AG09309 (cell line): ENCODE results near the gene POU6F2.

ENCODE experiments used
- DNase-seq: peaks from one replicate; pipeline ENCODE4 v3.0.0-alpha.2; 2010; ENCODE audit warnings: low read depth
- H3K4me3 ChIP-seq: 2 replicates; pipeline ENCODE4 v1.5.1; 2011; ENCODE audit warnings: mild to moderate bottlenecking, low read depth, low read length, moderate library complexity; ENCODE audit not compliant: control insufficient read depth
- TF ChIP-seq, protein P1 (sequence below): IDR thresholded peaks from 2 replicates; pipeline ENCODE4 v1.5.1; 2011; ENCODE audit warnings: mild to moderate bottlenecking, low read depth, low read length, inconsistent platforms; ENCODE audit not compliant: insufficient read depth, control insufficient read depth; ENCODE audit errors: missing control alignments

The POU6F2 gene

DNA sequence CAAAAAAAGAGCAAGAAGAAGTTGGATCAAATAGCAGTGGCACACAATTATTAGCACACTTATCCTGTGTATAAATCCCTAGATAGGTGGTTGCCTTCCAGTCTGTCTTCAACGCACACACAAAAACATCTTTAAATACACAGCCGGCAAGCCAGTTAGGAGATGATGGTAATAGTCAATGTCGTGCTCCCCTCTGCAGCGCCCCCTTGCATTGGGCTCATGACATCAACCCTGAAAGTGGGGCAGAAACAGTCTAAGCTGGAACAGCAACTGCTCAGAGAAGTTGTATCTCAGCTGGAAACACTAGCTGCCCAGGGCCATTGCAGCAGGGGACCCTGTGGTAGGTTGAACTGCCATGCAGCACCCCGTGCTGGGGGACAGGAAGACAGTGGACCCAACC is 409.0 kb downstream of the POU6F2 start:
- H3K4me3 ChIP-seq, result no peak overlapping the region
- TF ChIP-seq, protein P1, sequence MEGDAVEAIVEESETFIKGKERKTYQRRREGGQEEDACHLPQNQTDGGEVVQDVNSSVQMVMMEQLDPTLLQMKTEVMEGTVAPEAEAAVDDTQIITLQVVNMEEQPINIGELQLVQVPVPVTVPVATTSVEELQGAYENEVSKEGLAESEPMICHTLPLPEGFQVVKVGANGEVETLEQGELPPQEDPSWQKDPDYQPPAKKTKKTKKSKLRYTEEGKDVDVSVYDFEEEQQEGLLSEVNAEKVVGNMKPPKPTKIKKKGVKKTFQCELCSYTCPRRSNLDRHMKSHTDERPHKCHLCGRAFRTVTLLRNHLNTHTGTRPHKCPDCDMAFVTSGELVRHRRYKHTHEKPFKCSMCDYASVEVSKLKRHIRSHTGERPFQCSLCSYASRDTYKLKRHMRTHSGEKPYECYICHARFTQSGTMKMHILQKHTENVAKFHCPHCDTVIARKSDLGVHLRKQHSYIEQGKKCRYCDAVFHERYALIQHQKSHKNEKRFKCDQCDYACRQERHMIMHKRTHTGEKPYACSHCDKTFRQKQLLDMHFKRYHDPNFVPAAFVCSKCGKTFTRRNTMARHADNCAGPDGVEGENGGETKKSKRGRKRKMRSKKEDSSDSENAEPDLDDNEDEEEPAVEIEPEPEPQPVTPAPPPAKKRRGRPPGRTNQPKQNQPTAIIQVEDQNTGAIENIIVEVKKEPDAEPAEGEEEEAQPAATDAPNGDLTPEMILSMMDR, result no peak
- no peak for DNase-seq

DNA sequence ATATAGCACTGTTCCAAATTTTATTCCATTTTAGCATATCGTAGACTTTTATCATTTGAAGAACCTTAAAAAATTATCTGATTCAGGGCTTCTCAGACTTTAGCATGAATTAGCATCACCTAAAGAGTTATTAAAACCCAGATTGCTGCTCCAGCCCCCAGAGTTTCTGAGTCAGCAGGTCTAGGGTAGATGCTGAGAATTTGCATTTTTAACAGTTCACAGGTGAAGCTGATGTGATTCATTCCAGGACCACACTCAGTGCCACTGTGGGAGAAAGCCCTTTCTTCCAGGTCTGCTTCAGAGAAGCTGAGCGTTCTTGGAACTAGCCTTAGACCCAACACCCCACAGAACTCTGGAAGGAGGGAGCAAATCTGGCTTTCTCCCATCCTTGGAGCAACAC is 414.4 kb downstream of the POU6F2 start:
- TF ChIP-seq, protein P1, result no peak
- H3K4me3 ChIP-seq, result no peak overlapping the region
- DNase-seq, result no peak

DNA sequence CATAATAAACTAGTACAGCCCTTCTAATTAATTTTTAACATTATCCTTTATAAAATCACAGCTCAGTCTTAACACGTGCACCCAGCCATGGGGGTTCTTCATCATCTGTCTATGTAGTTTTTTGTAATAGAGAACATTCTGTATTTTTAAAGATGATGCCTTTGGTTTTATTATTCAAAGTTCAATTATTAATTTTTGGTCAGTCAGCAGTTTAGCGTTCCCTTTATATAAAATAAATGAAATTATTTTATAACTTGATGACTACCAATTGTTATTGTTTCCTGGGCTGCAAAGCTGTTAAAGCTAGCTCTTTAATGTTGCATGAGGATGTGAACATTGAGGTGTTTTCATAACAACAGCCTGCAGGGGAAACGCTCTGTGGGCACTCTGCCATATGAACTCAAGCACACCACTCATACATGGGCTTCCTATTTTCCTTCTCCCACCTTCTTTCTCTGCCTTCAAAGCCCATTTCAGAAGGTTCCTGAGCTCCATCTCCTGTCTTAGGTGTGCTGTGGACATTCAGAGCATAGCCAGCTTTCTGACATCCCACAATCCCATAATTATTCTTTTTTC is 416.5 kb downstream of the POU6F2 start:
- TF ChIP-seq, protein P1, result no peak
- no peak for DNase-seq
- no peak overlapping the region for H3K4me3 ChIP-seq

DNA sequence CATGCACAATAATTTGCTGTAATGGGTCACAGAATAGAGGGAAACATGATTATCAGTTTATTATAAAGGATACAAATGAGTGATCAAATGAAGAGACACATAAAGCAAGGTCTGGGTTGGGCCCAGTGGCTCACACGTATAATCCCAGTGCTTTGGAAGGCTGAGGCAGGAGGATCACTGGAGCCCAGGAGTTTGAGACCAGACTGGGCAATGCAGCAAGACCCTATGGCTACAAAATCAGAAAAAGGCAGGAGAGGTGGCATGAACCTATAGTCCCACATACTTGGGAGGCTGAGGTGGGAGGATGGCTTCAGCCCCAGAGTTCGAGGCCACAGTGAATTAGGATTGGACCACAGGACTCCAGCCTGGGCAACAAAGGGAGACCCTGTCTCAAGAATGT is 421.7 kb downstream of the POU6F2 start:
- TF ChIP-seq, protein P1, result no peak
- no peak for DNase-seq
- no peak overlapping the region for H3K4me3 ChIP-seq

DNA sequence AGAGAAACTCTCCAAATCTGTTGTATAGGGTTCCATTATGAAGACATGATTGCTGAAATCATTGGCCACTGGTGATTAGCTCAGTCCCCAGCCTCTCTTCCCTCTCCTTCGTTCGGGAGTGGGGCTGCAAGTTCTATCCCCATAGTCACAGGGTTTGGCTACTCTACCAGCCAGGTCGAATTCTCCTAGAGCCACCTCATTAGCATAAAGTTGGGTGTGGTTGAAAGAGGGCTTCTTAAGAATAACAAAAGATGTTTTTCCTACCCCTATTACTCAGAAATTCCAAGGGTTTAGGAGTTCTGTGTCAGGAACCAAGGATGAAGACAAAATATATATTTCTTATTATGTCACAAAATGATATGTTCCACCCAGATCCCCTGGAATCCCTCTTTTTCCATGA is 422.3 kb downstream of the POU6F2 start:
- DNase-seq, result no peak
- H3K4me3 ChIP-seq, result no peak overlapping the region
- TF ChIP-seq, protein P1, result no peak

DNA sequence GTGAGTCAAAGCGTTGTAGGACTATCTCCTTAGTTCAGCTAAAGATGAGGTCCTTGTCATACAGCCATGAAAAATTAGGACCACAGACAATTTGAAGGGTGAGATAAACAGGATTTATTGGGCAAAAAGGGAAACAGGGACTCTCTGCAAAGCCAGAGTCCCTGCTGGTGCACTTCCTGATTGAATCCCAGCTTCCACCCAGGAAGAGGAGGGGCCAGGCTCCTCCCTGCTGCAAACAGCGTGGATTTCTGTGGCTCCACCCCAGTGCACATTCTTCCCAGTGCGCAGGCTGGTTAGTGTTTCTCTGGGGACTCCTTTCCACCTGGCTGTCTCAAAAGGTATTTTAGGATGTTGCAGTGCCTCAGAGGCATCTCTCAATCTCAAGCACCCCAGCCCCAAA is 423.1 kb downstream of the POU6F2 start:
- TF ChIP-seq, protein P1, result no peak
- DNase-seq, result no peak
- no peak overlapping the region for H3K4me3 ChIP-seq

DNA sequence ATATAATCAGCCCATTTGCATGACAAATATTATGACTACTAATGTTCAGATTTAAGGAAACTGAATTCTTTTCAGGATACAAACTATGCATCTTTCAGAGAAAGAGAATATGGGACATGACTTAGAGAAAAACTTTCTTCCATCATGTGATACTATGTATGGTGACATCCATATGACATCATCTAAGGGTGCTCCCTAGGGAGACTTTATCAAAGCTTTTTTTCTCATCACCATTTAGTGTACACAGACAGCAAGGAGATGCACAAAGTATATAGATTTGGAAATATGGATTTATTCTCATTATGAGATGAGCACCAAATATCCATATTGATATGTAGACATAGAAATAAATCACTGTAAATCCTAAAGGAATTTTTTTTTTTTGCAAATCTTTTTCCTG is 424.3 kb downstream of the POU6F2 start:
- TF ChIP-seq, protein P1, result no peak
- no peak for DNase-seq
- no peak overlapping the region for H3K4me3 ChIP-seq
